ENCODE results near the gene SIRT4.
A peak's percentile ranks its signal among the peaks of the same experiment; 100 is the strongest.

SIRT4 gene

DNA sequence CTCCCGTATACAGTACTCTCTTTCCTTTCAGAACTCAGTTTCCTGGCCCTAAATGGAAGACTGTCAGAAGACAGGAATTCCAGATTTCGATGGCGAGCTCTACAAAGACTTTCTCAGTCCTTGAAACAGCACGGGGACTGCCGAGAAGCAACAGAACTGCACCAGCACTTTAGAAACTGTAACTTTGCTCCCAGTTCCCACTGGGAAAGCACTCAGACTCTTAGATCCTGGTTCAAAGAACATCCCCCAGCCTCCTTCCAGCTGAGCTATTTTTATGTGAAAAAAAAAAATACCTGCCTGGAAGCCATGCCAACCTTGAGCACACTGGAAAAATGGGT, 38.4 kb upstream of the SIRT4 start:
- no peaks in the 10 kb centered on the region for H3K27me3 ChIP-seq (ENCODE audit: control insufficient read depth, insufficient read depth, low read length)
- H3K9ac ChIP-seq (ENCODE audit: low read length), result no peak overlapping the region
- H3K27ac ChIP-seq (ENCODE audit: low read length), result no peak overlapping the region
- no peaks in the 10 kb centered on the region for H3K36me3 ChIP-seq (ENCODE audit: control insufficient read depth, low read depth, low read length)
- H3K4me3 ChIP-seq (ENCODE audit: low read length), result peak overlapping the region; percentile 72
- H3K9me3 ChIP-seq (ENCODE audit: control insufficient read depth, low read depth, low read length), result no peaks in the 10 kb centered on the region
- H3K4me1 ChIP-seq (ENCODE audit: control insufficient read depth, low read depth, low read length), result peaks cover 22% of the 10 kb centered on the region

DNA sequence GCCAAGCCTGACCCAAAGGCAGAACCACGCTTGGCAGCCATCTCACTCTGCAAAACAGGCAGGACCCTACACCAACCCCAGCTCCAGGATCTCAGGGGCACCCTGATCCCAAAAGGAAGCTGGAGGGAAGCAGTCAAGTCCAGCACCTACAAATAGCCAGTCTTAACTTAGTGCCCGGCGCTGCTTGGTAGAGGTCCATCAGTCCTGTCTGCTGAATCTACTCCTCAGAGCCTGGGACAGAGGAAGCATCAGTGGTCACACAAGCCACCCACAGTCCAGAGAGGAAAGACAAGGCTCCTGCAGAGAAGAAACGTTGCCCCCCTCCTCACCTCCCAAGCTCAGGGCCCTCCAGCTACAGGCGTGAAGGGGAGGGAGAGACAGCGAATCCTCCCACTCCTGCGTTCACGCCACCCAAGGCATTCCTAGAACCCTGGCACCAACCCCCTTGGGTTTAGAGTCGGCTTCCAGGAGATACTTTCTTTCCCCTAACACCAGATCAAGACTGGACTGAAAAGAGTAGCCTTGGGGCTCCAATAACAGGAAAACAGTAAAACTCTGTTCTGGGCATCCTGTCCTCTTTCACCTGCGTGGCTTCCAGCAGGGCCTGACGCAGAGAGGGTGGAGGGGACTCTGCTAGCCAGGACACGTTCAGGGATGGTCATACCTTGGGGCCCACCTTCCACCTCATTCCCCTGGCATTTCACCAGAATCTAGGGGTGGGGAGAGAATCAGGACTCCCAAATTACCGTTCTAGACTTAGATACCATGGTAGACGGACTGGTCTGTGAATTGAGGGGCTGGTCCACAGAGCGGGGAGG, 37.8 kb upstream of the SIRT4 start:
- no peak overlapping the region for H3K27ac ChIP-seq (ENCODE audit: low read length)

DNA sequence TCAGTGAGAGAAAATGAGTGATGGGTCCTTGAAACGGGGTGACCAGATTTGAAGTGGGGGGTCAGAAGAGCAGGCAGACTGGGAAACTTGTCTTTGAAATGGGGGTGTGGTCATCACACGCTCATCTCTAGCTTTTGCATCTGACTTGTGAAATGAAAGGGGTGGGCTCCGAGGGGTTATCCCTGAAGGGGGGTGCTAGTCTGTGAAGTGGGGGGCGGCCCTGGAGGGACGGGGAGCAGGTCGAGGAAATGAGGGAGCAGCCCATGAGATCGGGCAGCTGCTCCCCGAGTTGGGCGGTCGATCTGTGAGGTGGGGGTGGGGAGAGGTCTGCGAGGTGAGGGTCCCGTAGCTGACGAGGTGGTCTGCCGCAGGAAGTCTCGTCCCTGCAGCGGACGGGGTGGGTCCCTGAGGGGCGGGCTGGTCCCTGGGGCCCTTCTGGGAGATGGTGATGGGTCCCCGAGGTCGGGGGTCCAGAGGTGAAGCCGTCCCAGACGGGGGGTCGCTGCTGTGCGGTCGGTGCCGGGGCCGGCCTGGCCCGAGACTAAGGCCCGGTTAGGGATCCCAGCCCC, 37.1 kb upstream of the SIRT4 start:
- Histone ChIP-seq H3K4me3 (ENCODE audit: low read length) (peak overlapping the region; percentile 72), H3K9ac (ENCODE audit: low read length) (peak overlapping the region; percentile 72), H3K9me3 (ENCODE audit: control insufficient read depth, low read depth, low read length) (no peaks in the 10 kb centered on the region), H3K36me3 (ENCODE audit: control insufficient read depth, low read depth, low read length) (no peaks in the 10 kb centered on the region), H3K4me1 (ENCODE audit: control insufficient read depth, low read depth, low read length) (peaks cover 22% of the 10 kb centered on the region), H3K27me3 (ENCODE audit: control insufficient read depth, insufficient read depth, low read length) (no peaks in the 10 kb centered on the region), H3K27ac (ENCODE audit: low read length) (no peak overlapping the region)

More for the DNA sequence above, 37.8 kb upstream of the SIRT4 start:
- H3K36me3 ChIP-seq (ENCODE audit: control insufficient read depth, low read depth, low read length), result no peaks in the 10 kb centered on the region
- H3K4me3 ChIP-seq (ENCODE audit: low read length), result peak overlapping the region; percentile 72
- H3K27me3 ChIP-seq (ENCODE audit: control insufficient read depth, insufficient read depth, low read length), result no peaks in the 10 kb centered on the region
- no peaks in the 10 kb centered on the region for H3K9me3 ChIP-seq (ENCODE audit: control insufficient read depth, low read depth, low read length)
- peak overlapping the region; percentile 72 for H3K9ac ChIP-seq (ENCODE audit: low read length)
- H3K4me1 ChIP-seq (ENCODE audit: control insufficient read depth, low read depth, low read length), result peaks cover 22% of the 10 kb centered on the region

DNA sequence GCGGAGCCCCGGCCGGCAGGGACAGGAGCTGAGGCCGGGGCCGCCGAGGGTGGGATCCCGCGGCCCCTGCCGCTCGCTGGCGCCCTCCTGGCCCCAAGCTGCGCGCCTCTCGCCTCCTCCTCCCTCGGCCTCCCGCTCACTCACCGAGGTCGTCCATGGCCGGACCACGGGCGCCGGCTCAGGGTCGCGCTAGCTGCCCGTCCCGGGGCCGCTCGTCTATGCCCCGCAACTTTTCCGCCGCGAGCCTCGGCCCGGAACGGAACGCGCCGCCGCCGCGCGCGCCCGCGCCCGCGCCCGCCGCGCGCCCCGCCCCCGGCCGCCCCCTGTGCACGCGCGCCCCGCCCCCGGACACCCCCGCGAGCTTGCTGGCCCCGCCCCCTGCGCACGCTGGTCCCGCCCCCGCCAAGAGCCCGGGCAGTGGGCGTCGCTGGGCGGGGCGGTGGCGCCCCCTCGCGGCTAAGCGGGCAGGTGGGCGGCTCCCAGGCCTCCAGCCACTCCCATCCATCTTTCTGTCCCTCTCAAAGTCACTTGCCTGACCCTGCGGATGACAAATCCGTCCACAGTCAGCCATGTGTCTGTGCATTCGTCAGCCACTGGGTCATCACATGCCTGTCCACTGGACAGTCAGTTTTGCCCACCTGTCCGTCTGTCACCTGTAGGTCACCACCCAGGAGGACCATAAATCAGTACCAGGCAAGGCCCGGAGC, 36.5 kb upstream of the SIRT4 start, which contains the start of gene PXN:
TSS of gene PXN (minus strand) at position 258 of the 707 bp plus-strand sequence. CDS start at position 157, 101 bp downstream.
- Histone ChIP-seq H3K4me3 (ENCODE audit: low read length) (peak within 1 kb of the TSS; percentile 72), H3K27me3 (ENCODE audit: control insufficient read depth, insufficient read depth, low read length) (no peaks in the 10 kb centered on the region), H3K9ac (ENCODE audit: low read length) (peak within 1 kb of the TSS; percentile 72), H3K4me1 (ENCODE audit: control insufficient read depth, low read depth, low read length) (peaks cover 22% of the 10 kb centered on the region), H3K36me3 (ENCODE audit: control insufficient read depth, low read depth, low read length) (no peaks in the 10 kb centered on the region), H3K9me3 (ENCODE audit: control insufficient read depth, low read depth, low read length) (no peaks in the 10 kb centered on the region), H3K27ac (ENCODE audit: low read length) (no peak within 1 kb of the TSS)

DNA sequence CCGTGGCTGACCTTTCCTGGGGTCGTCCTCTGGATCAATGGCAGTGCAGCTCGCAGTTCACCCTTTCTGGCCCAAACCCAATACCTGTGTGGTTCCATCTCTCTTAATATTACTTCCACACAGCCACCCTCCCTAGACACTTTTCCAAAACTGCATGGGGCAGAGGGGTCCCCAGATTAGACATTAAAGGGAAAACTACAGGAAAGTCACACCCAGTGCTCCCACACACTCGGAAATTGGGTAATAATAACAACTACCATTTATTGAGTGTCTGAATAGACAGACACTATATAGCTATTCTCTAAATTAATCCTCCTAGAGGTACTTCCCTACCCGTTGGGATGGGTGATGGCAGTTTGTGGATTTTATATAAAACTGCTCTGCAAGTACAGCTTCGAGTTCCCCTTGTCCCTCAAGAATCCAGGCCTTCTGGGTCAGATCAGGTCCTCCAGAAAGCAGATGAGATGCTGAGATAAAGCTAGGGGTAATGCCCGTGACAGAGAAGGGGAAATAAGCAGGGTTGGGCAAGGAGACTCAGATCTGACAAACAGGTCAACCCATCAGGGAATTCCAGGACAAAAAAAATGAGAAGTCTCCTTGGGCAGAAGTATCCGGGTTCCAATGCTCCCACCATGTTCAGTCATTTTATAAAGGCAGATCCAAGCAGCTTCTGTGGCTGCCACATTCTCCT, 35.8 kb upstream of the SIRT4 start:
- Histone ChIP-seq H3K4me1 (ENCODE audit: control insufficient read depth, low read depth, low read length) (peaks cover 22% of the 10 kb centered on the region), H3K9ac (ENCODE audit: low read length) (no peak overlapping the region), H3K27me3 (ENCODE audit: control insufficient read depth, insufficient read depth, low read length) (no peaks in the 10 kb centered on the region), H3K36me3 (ENCODE audit: control insufficient read depth, low read depth, low read length) (no peaks in the 10 kb centered on the region), H3K27ac (ENCODE audit: low read length) (no peak overlapping the region), H3K4me3 (ENCODE audit: low read length) (peak overlapping the region; percentile 39), H3K9me3 (ENCODE audit: control insufficient read depth, low read depth, low read length) (no peaks in the 10 kb centered on the region)

DNA sequence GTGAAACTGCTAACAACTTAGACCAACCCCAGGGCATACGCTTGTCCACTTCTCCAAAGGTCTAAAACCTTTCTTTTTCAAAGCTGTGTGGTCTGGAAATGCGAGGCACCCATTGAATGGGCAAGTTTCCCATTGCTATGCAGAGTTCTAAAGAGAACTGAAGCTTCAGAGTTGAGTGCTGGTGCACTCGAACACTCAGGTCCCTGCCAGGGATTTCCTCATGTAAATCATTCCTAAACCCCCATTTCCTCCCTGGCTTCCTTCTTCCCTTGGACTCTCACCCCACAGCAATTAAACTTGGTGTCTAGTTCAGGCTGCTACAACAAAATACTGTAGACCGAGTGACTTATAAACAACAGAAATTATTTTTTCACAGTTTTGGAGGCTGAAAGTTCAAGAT, 34.4 kb upstream of the SIRT4 start:
- peaks cover 22% of the 10 kb centered on the region for H3K4me1 ChIP-seq (ENCODE audit: control insufficient read depth, low read depth, low read length)
- H3K27ac ChIP-seq (ENCODE audit: low read length), result no peak overlapping the region
- H3K9ac ChIP-seq (ENCODE audit: low read length), result no peak overlapping the region
- no peaks in the 10 kb centered on the region for H3K36me3 ChIP-seq (ENCODE audit: control insufficient read depth, low read depth, low read length)
- no peaks in the 10 kb centered on the region for H3K9me3 ChIP-seq (ENCODE audit: control insufficient read depth, low read depth, low read length)
- no peak overlapping the region for H3K4me3 ChIP-seq (ENCODE audit: low read length)
- no peaks in the 10 kb centered on the region for H3K27me3 ChIP-seq (ENCODE audit: control insufficient read depth, insufficient read depth, low read length)

DNA sequence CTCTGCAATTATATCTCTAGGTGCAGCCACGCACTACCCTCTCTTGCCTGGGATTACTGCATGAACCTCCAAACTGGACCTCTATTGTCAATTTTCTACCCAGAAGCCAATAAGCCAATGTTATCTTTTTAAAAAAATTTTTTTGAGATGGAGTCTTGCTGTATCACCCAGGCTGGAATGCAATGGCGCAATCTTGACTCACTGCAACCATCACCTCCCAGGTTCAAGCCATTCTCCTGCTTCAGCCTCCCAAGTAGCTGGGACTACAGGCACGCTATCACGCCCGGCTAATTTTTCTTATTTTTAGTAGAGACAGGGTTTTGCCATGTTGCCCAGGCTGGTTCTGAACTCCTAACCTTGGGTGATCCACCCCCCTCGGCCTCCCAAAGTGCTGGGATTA, 25.4 kb upstream of the SIRT4 start:
- H3K9me3 ChIP-seq (ENCODE audit: control insufficient read depth, low read depth, low read length), result no peaks in the 10 kb centered on the region
- H3K27me3 ChIP-seq (ENCODE audit: control insufficient read depth, insufficient read depth, low read length), result no peaks in the 10 kb centered on the region
- H3K36me3 ChIP-seq (ENCODE audit: control insufficient read depth, low read depth, low read length), result no peaks in the 10 kb centered on the region
- H3K9ac ChIP-seq (ENCODE audit: low read length), result no peak overlapping the region
- no peak overlapping the region for H3K27ac ChIP-seq (ENCODE audit: low read length)
- no peaks in the 10 kb centered on the region for H3K4me1 ChIP-seq (ENCODE audit: control insufficient read depth, low read depth, low read length)
- no peak overlapping the region for H3K4me3 ChIP-seq (ENCODE audit: low read length)

DNA sequence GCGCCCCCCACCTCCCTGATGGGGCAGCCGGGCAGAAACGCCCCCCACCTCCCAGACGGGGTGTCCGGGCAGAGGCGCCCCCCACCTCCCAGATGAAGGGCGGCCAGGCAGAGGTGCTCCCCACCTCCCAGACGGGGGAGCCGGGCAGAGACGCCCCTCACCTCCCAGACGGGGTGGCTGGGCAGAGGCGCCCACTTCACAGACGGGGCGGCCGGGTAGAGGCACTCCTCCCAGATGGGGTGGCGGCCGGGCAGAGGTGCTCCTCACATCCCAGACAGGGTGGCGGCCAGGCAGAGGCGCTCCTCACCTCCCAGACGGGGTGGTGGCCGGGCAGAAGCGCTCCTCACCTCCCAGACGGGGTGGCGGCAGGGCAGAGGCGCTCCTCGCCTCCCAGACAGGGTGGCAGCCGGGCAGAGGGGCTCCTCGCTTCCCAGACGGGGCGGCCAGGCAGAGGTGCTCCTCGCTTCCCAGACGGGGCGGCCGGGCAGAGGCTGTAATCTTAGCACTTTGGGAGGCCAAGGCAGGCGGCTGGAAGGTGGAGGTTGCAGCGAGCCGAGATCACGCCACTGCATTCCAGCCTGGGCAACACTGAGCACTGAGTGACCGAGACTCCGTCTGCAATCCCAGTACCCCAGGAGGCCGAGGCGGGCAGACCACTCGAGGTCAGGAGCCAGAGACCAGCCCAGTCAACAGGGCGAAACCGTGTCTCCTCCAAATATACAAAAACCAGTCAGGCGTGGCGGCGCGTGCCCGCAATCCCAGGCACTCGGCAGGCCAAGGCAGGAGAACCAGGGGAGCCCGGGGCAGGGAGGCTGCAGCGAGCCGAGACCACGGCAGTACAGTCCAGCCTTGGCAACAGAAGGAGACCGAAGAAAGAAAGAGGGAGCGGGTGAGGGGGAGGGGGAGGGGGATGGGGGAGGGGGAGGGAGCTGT, 23.7 kb upstream of the SIRT4 start:
- H3K27ac ChIP-seq (ENCODE audit: low read length), result no peak overlapping the region
- H3K4me1 ChIP-seq (ENCODE audit: control insufficient read depth, low read depth, low read length), result no peaks in the 10 kb centered on the region
- no peak overlapping the region for H3K4me3 ChIP-seq (ENCODE audit: low read length)
- no peaks in the 10 kb centered on the region for H3K36me3 ChIP-seq (ENCODE audit: control insufficient read depth, low read depth, low read length)
- H3K9ac ChIP-seq (ENCODE audit: low read length), result no peak overlapping the region
- H3K27me3 ChIP-seq (ENCODE audit: control insufficient read depth, insufficient read depth, low read length), result no peaks in the 10 kb centered on the region
- no peaks in the 10 kb centered on the region for H3K9me3 ChIP-seq (ENCODE audit: control insufficient read depth, low read depth, low read length)

DNA sequence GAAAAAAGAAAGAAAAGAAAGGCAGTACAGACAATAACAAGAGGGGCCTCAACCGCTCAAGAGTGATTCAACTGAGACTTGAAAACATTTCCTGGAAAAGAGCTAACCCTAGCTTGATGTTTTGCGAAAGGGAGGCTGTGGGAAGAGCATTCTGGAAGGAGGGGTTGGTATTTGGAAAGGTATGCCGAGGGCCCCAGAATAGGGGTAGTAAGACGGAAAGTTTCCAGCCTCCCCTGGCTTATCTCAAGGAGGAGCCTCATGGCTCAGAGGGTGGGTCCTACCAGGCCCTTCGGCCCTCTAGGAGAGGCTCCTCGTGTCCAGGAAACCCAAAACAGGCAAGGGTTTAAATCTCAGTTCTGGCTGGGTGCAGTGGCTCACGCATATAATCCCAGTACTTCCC, 18.8 kb upstream of the SIRT4 start:
- H3K4me1 ChIP-seq (ENCODE audit: control insufficient read depth, low read depth, low read length), result no peaks in the 10 kb centered on the region
- no peak overlapping the region for H3K27ac ChIP-seq (ENCODE audit: low read length)
- no peaks in the 10 kb centered on the region for H3K9me3 ChIP-seq (ENCODE audit: control insufficient read depth, low read depth, low read length)
- H3K36me3 ChIP-seq (ENCODE audit: control insufficient read depth, low read depth, low read length), result no peaks in the 10 kb centered on the region
- no peak overlapping the region for H3K9ac ChIP-seq (ENCODE audit: low read length)
- H3K4me3 ChIP-seq (ENCODE audit: low read length), result no peak overlapping the region
- H3K27me3 ChIP-seq (ENCODE audit: control insufficient read depth, insufficient read depth, low read length), result no peaks in the 10 kb centered on the region

DNA sequence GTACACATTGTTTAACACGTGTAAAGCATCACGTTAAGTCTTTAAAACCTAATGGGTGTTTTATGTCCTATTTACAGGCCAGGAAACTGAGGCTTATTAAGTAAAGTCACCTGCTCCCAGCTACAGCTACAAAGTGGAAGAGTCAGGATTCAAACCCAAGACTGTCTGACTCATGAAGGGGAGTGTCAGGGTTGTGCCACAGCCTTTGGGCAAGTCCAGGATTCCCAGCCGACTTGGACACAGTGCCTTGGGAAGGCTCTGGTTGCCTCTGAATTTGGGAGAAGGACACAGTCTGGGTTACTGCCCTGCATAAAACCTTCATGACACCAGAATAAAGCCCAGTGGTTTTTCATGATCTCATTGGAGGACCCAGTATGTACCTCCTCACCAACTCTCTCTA, 17.7 kb upstream of the SIRT4 start:
- H3K36me3 ChIP-seq (ENCODE audit: control insufficient read depth, low read depth, low read length), result no peaks in the 10 kb centered on the region
- H3K27me3 ChIP-seq (ENCODE audit: control insufficient read depth, insufficient read depth, low read length), result no peaks in the 10 kb centered on the region
- H3K9ac ChIP-seq (ENCODE audit: low read length), result no peak overlapping the region
- H3K4me3 ChIP-seq (ENCODE audit: low read length), result no peak overlapping the region
- H3K4me1 ChIP-seq (ENCODE audit: control insufficient read depth, low read depth, low read length), result no peaks in the 10 kb centered on the region
- no peaks in the 10 kb centered on the region for H3K9me3 ChIP-seq (ENCODE audit: control insufficient read depth, low read depth, low read length)
- no peak overlapping the region for H3K27ac ChIP-seq (ENCODE audit: low read length)

Data from iPS-18a (cell line).